SK-N-SH (cell line): ENCODE measurements around the gene SLC13A3. TPM values are rescaled to one million over a fixed set of nuclear protein-coding genes. Genes with fewer than 3 reads are reported as not detected.

Source experiments
- CTCF ChIA-PET: fragments of 300-600, 350-600 bp; formaldehyde crosslinking; extraction: SDS; loops from one replicate; lab custom pipeline; 2021; lab: Yijun Ruan, JAX
- POLR2A ChIA-PET: fragments of 350-600 bp; sonication (Branson Sonifier 250); formaldehyde crosslinking; extraction: SDS; loops from one replicate; lab custom pipeline; 2020; ENCODE audit warnings: antibody characterized with exemption, inconsistent platforms; lab: Yijun Ruan, JAX
- DNase-seq: peaks from one replicate; pipeline ENCODE4 v3.0.0; 2012
- H2AFZ ChIP-seq: fragments of 200-600 bp; sonication (generic); 2 replicates; pipeline ENCODE4 v1.8.1; 2016; ENCODE audit warnings: antibody characterized with exemption, mild to moderate bottlenecking, low read depth
- H3F3A ChIP-seq: fragments of 200-600 bp; sonication (generic); replicated peaks from 2 replicates; pipeline ENCODE3; 2016; ENCODE audit warnings: antibody characterized with exemption, mild to moderate bottlenecking; ENCODE audit not compliant: insufficient read depth
- H3K27ac ChIP-seq, 2 experiments: fragments of 200-500 bp in 1 of 2; fragments of 200-600 bp in 1 of 2; sonication (Bioruptor generic) in 1 of 2; sonication (generic), shearing (Covaris generic) in 1 of 2; 2 replicates each; pipeline versions ENCODE4 v1.5.1 to v1.6.1; 2014 to 2016; ENCODE audit warnings: low read depth in 2 of 2, inconsistent platforms in 1 of 2, low read length in 1 of 2, mild to moderate bottlenecking in 1 of 2, mixed read lengths in 1 of 2
- H3K27me3 ChIP-seq: fragments of 200-600 bp; sonication (generic), shearing (Covaris generic); 2 replicates; pipeline ENCODE4 v1.6.1; 2016; ENCODE audit warnings: mixed run types; ENCODE audit not compliant: insufficient read depth
- H3K36me3 ChIP-seq, 2 experiments: fragments of 200-500 bp in 1 of 2; fragments of 200-600 bp in 1 of 2; sonication (Bioruptor generic) in 1 of 2; sonication (generic) in 1 of 2; replicated peaks in 1 of 2; 2 replicates each; pipeline versions ENCODE3 to v1.5.1; 2014 to 2016; ENCODE audit warnings: low read length in 1 of 2, mild to moderate bottlenecking in 1 of 2; ENCODE audit not compliant: insufficient read depth in 2 of 2, control insufficient read depth in 1 of 2
- H3K4me1 ChIP-seq, 2 experiments: fragments of 200-500 bp in 1 of 2; fragments of 200-600 bp in 1 of 2; sonication (Bioruptor generic) in 1 of 2; sonication (generic), shearing (Covaris generic) in 1 of 2; 2 replicates each; pipeline versions ENCODE4 v1.5.1 to v1.6.1; 2014 to 2016; ENCODE audit warnings: low read depth in 1 of 2, low read length in 1 of 2, mixed run types in 1 of 2; ENCODE audit not compliant: insufficient read depth in 2 of 2, control insufficient read depth in 1 of 2
- H3K4me2 ChIP-seq: fragments of 200-600 bp; sonication (generic), shearing (Covaris generic); 2 replicates; pipeline ENCODE4 v1.6.1; 2017; ENCODE audit warnings: mixed run types
- H3K4me3 ChIP-seq, 2 experiments: fragments of 200-500 bp in 1 of 2; fragments of 200-600 bp in 1 of 2; sonication (Bioruptor generic) in 1 of 2; sonication (generic), shearing (Covaris generic) in 1 of 2; 2 replicates each; pipeline versions ENCODE4 v1.5.1 to v1.8.1; 2014 to 2016; ENCODE audit warnings: low read depth in 2 of 2, inconsistent platforms in 1 of 2, low read length in 1 of 2, mild to moderate bottlenecking in 1 of 2, mixed read lengths in 1 of 2, moderate library complexity in 1 of 2
- H3K79me2 ChIP-seq: fragments of 200-600 bp; sonication (generic); 2 replicates; pipeline ENCODE4 v1.8.1; 2017; ENCODE audit warnings: mild to moderate bottlenecking; ENCODE audit not compliant: insufficient read depth
- H3K9ac ChIP-seq: fragments of 200-600 bp; sonication (generic); 2 replicates; pipeline ENCODE4 v1.6.1; 2017; ENCODE audit warnings: mixed run types
- H3K9me2 ChIP-seq: fragments of 200-600 bp; sonication (generic); 2 replicates; pipeline ENCODE4 v1.6.1; 2017; ENCODE audit warnings: mixed run types
- H3K9me3 ChIP-seq: fragments of 200-600 bp; sonication (generic); 2 replicates; pipeline ENCODE4 v1.6.1; 2017; ENCODE audit warnings: mixed run types, mild to moderate bottlenecking, moderate library complexity
- H4K20me1 ChIP-seq: fragments of 200-600 bp; sonication (generic); 2 replicates; pipeline ENCODE4 v1.6.1; 2017; ENCODE audit warnings: mild to moderate bottlenecking, mixed run types; ENCODE audit not compliant: insufficient read depth
- CHD2 ChIP-seq: fragments of 150-350 bp; IDR thresholded peaks from 2 replicates; pipeline ENCODE4 v1.6.1; 2018; ENCODE audit warnings: low read length; ENCODE audit not compliant: partially characterized antibody
- FOXJ3 ChIP-seq: sonication (generic); formaldehyde crosslinking; IDR thresholded peaks from 2 replicates; pipeline ENCODE4 v1.5.1; 2020; ENCODE audit warnings: mild to moderate bottlenecking, missing genetic modification reagents
- GABPA ChIP-seq: IDR thresholded peaks from 2 replicates; pipeline ENCODE4 v1.4.0; 2012; ENCODE audit warnings: low read depth, mild to moderate bottlenecking
- GATA2 ChIP-seq: sonication (generic); formaldehyde crosslinking; IDR thresholded peaks from 2 replicates; pipeline ENCODE4 v1.5.0; 2020; ENCODE audit warnings: mild to moderate bottlenecking, missing genetic modification reagents
- JUND ChIP-seq: IDR thresholded peaks from 2 replicates; pipeline ENCODE4 v1.4.0; 2012
- MEF2A ChIP-seq: IDR thresholded peaks from 2 replicates; pipeline ENCODE4 v1.4.0; 2012; ENCODE audit warnings: low read depth, borderline replicate concordance
- MXI1 ChIP-seq: IDR thresholded peaks from 2 replicates; pipeline ENCODE4 v1.6.1; 2012; ENCODE audit warnings: mild to moderate bottlenecking, low read depth, low read length, improper control_type of control experiment
- NFIC ChIP-seq: IDR thresholded peaks from 2 replicates; pipeline ENCODE4 v1.4.0; 2012; ENCODE audit warnings: borderline replicate concordance
- NRF1 ChIP-seq: IDR thresholded peaks from 2 replicates; pipeline ENCODE4 v1.6.1; 2012; ENCODE audit warnings: low read depth, mild to moderate bottlenecking, low read length
- RAD21 ChIP-seq: IDR thresholded peaks from 2 replicates; pipeline ENCODE4 v1.6.1; 2012; ENCODE audit warnings: mild to moderate bottlenecking, low read length
- RCOR1 ChIP-seq: fragments of 150-350 bp; IDR thresholded peaks from 2 replicates; pipeline ENCODE4 v1.6.1; 2017; ENCODE audit warnings: antibody characterized with exemption, low read length
- SMC3 ChIP-seq: IDR thresholded peaks from 2 replicates; pipeline ENCODE4 v1.6.1; 2012; ENCODE audit warnings: low read depth, low read length, improper control_type of control experiment
- TAF1 ChIP-seq: IDR thresholded peaks from 2 replicates; pipeline ENCODE4 v1.6.1; 2012; ENCODE audit warnings: low read depth, mild to moderate bottlenecking, low read length, moderate library complexity, borderline replicate concordance
- TEAD4 ChIP-seq: IDR thresholded peaks from 2 replicates; pipeline ENCODE4 v1.4.0; 2012; ENCODE audit warnings: mild to moderate bottlenecking, borderline replicate concordance; ENCODE audit not compliant: insufficient read depth
- WGBS: methylation state at CpG from one replicate; pipeline ENCODE4 v1.1.6; 2017; ENCODE audit warnings: low lambda C conversion rate; 5-methylcytosine and 5-hydroxymethylcytosine counted together
- polyA plus RNA-seq, 3 experiments: library from polyadenylated mRNA; depleted of rRNA; stranded (reverse); fragments of >200 nt; gene quantifications; 2 replicates each; pipeline ENCODE4 v1.2.3, GENCODE V29; 2012
- TF ChIP-seq, protein P1 (sequence below): fragments of 150-350 bp; IDR thresholded peaks from 2 replicates; pipeline ENCODE4 v1.6.1; 2017; ENCODE audit warnings: antibody characterized with exemption, low read length, low read depth, borderline replicate concordance
- TF ChIP-seq, protein P2 (sequence below): IDR thresholded peaks from 2 replicates; pipeline ENCODE4 v1.4.0; 2012; ENCODE audit warnings: low read depth, borderline replicate concordance

Gene SLC13A3
- polyA plus RNA-seq, 1 of the 3 experiments (the other 2 are of a cell fraction), result 0.10 TPM

DNA sequence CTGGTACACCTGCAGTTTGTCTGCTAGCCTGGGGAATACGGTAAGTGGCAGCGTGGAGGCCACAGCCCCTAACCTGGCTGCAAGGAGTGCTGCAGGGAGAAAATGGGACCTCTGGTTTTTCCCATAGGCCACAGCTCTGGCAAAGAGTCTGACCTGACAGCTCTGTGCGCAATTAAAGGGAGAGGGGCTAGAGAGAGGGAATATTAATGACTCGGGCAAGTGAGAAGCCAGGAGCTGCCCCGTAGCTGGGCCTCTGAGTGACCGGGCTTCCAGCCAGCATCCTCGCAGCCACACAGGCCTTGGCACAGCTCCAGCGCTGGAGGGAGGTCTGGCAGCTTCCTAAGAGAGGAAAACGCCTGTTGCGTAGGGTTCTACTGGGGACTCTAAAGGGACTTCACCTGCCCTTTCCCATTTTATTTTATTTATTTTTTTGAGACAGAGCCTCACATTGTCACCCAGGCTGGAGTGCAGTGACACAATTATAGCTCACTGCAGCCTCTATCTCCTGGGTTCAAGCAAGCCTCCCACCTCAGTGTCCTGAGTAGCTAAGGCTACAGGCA, 82.6 kb downstream of the SLC13A3 start:
- DNase-seq, result peak; percentile 83
- Histone ChIP-seq H3K9ac (no peak overlapping the region), H3K27ac (no peak overlapping the region), H3K4me2 (peak overlapping the region; percentile 50; the same call in 1 of the 2 replicates), H3K9me3 (no peaks in the 10 kb centered on the region), H3K4me1 (peaks cover 0 to 35% of the 10 kb centered on the region in 2 experiments; a peak in 1 of 4 replicates), H4K20me1 (no peaks in the 10 kb centered on the region), H3K36me3 (no peaks in the 10 kb centered on the region), H3K79me2 (no peaks in the 10 kb centered on the region), H3K4me3 (no peak overlapping the region), H3F3A (no peaks in the 10 kb centered on the region), H3K9me2 (no peaks in the 10 kb centered on the region), H3K27me3 (no peaks in the 10 kb centered on the region), H2AFZ (peak overlapping the region; percentile 56; the same call in 1 of the 2 replicates)
- ChIA-PET CTCF (interaction anchor here (1.3 to 2.4 kb wide), 3 partner anchors 48 to 115 kb away, joined by 3 to 15 read pairs (median 5); no protein-coding TSS in a partner anchor), POLR2A (interaction anchor here (1.2 to 1.4 kb wide), 2 partner anchors 55 to 120 kb away, joined by 3 to 4 read pairs; partner anchors contain the start of genes TP53RK and ZNF334)
- WGBS, result 9% methylated on average over 10 of the region's 10 CpGs
- TF ChIP-seq MXI1 (no peak; the same call in 1 of the 2 replicates), TAF1 (no peak), NFIC (peak; percentile 85), GABPA (no peak), RCOR1 (peak; percentile 70; the same call in 1 of the 2 replicates), RAD21 (0 out of 2 replicates have a peak, but pooled peaks have one; percentile 3), NRF1 (no peak), FOXJ3 (CRISPR knock-in tag) (no peak), JUND (no peak), TEAD4 (no peak), SMC3 (peak; percentile 4; the same call in 1 of the 2 replicates), CHD2 (peak; percentile 73)

DNA sequence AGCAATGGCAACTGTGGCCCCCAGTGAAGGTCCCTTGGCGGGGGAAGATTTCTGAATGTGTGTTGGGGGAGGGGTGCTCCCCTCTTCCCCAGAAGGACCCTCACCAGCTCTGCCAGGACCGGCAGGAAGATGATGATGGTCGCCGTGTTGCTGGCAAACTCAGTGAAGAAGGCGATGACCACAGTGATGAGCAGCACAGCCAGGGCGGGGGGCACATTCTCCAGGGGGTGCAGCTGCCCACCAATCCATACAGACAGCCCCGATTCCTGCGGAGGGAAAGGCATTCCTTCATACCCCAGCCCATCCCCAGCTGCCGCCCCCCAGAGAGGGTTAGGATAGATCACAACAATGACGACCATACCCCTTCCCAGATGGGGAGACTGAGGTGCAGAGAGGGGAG, 85.1 kb downstream of the SLC13A3 start:
- Histone ChIP-seq H2AFZ (no peak overlapping the region), H3K27ac (no peak overlapping the region), H3K36me3 (no peaks in the 10 kb centered on the region), H3K9me3 (no peaks in the 10 kb centered on the region), H3K9ac (no peak overlapping the region), H3K79me2 (no peaks in the 10 kb centered on the region), H3K27me3 (no peaks in the 10 kb centered on the region), H3K4me3 (no peak overlapping the region), H3K9me2 (no peaks in the 10 kb centered on the region)
- POLR2A ChIA-PET, result no interaction called here
- CTCF ChIA-PET, result interaction anchor here (1.3 kb wide), 1 partner anchor 14 kb away, joined by 3 read pairs; no protein-coding TSS in a partner anchor
- 67% methylated on average over 9 of the region's 10 CpGs for WGBS
- no peak for DNase-seq
- TF ChIP-seq NFIC (no peak), GATA2 (CRISPR knock-in tag) (no peak), MEF2A (no peak), JUND (no peak)
- TF ChIP-seq, protein P1, sequence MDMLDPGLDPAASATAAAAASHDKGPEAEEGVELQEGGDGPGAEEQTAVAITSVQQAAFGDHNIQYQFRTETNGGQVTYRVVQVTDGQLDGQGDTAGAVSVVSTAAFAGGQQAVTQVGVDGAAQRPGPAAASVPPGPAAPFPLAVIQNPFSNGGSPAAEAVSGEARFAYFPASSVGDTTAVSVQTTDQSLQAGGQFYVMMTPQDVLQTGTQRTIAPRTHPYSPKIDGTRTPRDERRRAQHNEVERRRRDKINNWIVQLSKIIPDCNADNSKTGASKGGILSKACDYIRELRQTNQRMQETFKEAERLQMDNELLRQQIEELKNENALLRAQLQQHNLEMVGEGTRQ, result no peak
- TF ChIP-seq, protein P2, sequence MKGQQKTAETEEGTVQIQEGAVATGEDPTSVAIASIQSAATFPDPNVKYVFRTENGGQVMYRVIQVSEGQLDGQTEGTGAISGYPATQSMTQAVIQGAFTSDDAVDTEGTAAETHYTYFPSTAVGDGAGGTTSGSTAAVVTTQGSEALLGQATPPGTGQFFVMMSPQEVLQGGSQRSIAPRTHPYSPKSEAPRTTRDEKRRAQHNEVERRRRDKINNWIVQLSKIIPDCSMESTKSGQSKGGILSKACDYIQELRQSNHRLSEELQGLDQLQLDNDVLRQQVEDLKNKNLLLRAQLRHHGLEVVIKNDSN, result no peak
- TF ChIP-seq, all 33 proteins: peak for 0
- Histone ChIP-seq H3K4me2 (no peak overlapping the region), H3F3A (no peaks in the 10 kb centered on the region), H3K4me1 (peaks cover 0 to 29% of the 10 kb centered on the region in 2 experiments; a peak in 1 of 4 replicates), H4K20me1 (no peaks in the 10 kb centered on the region)
